ENCODE data around the gene ZYG11B.
"Not testable (repeated sequence)": the region's sequence is repeated elsewhere in the genome, so short reads cannot be mapped to it uniquely, and the experiment has no call there.

The ZYG11B gene

DNA sequence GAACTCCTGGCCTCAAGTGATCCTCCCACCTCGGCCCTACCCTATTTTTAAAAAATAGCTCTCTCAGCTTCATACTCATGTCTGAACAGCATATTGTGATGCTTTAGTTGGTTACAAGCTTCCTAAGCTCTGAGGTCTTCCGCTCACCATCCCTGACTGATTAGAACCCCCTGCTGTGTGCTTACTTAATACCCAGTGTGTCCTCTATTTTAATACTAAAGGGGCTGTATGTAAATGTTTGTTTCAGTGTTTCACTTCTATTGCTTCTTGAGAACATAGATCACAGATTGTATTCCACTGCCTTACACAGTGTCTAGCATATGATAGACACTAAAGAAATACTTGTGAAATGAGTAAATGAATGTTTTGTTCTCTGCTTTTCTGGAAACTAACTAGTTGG is 29.8 kb downstream of the ZYG11B start:
- no peak for DNase-seq (ENCODE audit: low spot score)

DNA sequence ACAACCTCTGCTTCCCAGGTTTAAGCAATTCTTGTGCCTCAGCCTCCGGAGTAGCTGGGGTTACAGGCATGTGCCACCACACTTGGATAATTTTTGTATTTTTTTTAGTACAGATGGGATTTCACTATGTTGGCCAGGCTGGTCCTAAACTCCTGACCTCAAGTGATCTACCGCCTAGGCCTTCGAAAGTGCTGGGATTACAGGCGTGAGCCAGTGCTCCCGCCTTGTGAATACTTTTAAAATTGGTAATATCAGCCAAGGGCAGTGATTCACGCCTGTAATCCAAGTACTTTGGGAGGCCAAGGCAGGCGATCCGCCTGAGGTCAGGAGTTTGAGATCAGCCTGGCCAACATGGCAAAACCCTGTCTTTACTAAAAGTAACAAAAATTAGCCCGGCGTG is 33.7 kb downstream of the ZYG11B start:
- DNase-seq (ENCODE audit: low spot score) = no peak

DNA sequence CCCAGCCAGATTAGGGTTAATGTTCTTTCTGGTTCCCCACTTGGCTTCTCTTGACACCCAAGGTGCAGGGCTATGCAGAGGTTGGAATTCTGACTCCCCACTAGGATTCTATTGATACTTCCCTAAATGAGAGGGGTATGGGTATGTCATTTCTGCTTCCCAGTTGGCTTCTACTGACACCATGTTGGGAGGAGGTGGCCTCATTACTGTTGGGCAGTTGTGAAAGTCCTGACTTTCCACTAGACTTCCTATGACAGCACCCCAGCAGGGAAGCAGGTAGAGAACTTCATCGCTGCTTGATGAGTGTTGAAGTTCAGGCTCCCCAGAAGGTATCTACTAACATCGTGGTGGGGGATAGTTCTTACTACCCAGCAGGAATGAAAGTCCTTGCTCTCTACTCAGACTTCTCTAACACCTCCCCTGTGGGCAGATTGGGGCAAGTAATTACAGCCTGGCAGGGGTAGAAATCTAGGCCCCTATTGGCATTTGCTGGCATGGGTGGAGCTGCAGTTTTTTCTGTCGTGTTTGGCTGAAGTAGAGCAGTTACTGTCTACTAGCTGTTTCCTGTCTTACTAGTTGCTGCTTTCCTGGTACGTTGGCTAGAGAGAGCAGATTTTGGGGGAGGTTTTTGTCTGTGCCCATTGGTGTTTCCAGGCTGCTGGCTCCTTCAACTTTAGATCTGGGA is 41.5 kb downstream of the ZYG11B start:
- DNase-seq (ENCODE audit: low spot score) = no peak

DNA sequence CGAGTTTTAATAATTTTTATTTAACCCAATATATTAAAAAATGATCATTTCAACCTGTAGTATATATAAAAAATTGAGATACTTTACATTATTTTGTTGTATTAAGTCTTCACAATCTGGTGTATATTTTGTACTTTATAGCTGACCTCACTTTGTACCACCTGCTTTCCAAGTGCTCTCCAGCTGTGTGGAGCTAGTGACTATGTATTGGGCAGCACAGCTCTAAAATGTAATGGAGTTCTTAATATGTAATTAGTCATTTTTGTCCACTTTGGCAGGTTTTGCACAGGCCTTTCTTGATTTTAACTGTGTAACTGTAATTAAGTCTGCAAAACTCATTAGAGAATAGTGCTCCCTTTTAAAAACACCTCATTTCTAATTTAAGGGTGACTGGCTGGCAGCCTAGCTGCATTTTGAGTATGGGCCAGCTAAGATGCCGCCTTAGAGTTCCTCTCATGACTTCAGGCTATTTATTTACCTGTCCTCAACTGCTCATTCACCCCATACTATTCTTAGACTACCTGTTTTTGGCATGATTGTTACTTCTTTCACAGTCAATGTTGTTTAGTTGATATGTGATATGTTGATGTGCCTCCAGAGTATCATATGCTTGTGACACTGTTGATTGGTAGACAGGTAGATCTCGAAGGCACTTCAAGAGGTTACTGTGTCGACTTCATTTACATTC is 43.2 kb downstream of the ZYG11B start:
- no peak for DNase-seq (ENCODE audit: low spot score)

DNA sequence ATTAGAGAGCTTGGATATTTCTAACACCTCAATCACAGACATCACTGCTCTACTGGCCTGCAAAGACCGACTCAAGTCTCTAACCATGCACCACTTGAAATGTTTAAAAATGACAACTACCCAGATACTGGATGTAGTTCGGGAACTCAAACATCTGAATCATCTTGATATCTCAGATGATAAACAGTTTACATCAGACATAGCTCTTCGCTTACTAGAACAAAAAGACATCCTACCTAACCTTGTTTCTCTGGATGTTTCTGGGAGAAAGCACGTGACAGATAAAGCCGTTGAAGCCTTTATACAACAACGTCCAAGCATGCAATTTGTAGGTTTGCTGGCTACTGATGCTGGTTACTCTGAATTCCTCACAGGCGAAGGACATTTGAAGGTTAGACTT is 45.1 kb downstream of the ZYG11B start:
- no peak for DNase-seq (ENCODE audit: low spot score)

DNA sequence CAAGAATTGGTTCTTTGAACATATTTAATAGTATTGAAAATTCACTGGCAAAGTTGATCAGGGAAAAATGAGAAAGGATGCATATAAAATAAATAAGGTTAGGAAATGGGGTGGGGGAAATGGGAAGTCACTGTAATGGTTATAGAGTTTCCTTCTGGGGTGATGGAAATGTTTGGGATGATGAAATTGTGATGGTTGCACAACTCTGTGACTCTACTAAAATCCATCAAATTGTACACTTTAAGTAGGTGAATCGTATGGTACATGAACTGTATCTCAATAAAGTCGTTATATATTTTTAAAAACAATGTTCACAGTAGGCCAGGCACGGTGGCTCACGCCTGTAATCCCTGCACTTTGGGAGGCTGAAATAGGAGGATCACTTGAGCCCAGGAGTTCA is 59.9 kb downstream of the ZYG11B start:
- no peak for DNase-seq (ENCODE audit: low spot score)

DNA sequence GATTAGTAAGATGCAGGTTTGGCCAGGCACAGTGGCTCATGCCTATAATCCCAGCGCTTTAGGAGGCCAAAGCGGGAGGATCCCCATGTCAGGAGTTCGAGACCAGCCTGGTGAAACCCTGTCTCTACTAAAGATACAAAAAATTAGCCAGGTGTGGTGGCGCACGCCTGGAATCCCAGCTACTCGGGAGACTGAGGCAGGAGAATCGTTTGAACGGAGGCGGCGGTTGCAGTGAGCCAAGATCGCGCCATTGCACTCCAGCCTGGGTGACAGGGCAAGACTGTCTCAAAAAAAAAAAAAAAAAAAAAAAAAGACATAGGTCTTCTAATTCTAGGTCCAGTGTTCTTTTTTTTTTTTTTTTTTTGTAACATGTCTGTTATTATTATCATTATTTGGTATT is 64.2 kb downstream of the ZYG11B start:
- DNase-seq (ENCODE audit: low spot score) = not testable (repeated sequence)

DNA sequence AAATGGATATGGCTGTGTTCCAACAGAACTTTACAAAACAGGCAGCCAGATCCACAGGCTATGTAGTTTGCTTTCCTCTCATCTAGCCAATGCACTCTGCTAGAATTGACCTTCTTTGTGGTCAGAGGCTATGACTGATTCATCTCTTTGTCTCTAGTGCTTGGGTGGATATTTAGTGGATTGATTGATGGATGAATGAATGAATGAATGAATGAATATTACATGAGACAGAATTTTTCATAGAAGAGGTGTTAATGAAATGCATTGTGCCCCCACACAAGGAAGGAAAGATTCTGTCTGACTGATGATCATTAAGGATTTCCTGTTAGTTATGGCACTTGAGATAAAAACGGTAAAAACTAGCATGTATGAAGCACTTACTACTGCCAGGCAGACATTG is 65.8 kb downstream of the ZYG11B start:
- DNase-seq (ENCODE audit: low spot score) = no peak

DNA sequence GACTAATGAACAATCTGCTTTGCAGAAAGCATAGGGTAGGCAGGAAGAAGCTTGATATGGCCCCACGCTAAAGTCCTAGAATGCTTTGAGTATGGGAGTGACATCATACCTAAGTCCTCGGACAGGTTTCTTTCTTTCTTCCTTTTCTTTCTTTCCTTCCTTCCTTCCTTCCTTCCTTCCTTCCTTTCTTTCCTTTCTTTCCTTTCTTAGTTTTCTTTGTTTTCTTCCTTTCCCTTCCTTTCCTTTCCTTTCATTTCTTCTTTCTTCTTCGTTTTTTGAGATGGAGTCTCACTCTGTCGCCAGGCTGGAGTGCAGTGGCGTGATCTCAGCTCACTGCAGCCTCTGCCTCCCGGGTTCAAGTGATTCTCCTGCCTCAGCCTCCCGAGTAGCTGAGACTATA is 67.5 kb downstream of the ZYG11B start:
- DNase-seq (ENCODE audit: low spot score) = not testable (repeated sequence)

DNA sequence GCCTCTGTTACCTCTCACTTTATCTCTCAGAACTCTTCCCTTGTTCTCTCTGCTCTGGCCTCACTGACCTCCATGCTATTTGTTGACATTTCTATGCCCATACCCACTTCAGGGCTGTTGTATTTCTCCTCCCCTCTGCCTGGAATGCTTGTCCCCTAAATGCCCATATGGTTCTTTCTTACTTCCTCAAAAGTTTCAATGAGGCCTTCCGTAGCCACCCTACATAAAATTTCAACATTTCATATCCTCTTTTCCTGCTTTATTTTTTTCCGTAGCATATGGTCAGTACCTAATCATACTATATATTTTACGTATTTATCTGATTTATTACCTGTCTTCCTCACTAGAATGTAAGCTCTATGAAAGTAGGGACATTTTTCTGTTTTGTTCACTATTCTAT is 69.2 kb downstream of the ZYG11B start:
- DNase-seq (ENCODE audit: low spot score) = no peak

DNA sequence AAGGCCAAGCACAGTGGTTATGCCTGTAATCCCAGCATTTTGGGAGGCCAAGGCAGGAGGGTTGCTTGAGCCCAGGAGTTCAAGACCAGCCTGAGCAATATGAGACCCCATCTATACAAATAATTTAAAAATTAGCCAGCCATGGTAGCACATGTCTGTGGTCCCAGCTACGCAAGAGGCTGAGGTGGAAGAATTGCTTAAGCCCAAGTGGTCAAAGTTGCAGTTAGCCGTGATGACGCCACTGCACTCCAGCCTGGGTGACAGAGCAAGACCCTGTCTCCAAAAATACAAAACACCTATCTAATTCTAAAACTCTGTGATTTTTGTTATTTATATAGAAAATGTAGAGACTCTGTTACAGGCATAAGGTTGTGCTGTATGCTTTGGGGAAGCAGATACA is 72.1 kb downstream of the ZYG11B start:
- DNase-seq (ENCODE audit: low spot score) = no peak

DNA sequence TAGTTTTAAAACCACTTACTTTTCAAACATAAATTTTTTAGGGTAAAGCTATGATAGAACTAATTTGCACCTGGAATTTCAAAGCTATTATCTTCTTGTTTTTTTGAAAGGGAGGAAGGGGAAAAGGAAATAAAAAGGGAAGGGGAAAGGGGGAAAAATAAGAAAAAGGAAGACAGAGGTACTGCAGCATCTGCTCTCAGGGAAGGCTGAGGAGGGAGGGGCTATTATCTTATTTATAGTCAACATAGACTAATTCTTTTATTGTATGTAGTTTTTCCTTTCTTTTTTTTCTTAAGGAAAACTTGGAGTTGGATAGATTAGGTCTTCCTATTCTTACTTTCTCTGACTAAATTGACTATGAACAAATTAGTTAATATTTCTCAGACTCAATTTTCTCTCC is 74.8 kb downstream of the ZYG11B start:
- DNase-seq (ENCODE audit: low spot score) = no peak

DNA sequence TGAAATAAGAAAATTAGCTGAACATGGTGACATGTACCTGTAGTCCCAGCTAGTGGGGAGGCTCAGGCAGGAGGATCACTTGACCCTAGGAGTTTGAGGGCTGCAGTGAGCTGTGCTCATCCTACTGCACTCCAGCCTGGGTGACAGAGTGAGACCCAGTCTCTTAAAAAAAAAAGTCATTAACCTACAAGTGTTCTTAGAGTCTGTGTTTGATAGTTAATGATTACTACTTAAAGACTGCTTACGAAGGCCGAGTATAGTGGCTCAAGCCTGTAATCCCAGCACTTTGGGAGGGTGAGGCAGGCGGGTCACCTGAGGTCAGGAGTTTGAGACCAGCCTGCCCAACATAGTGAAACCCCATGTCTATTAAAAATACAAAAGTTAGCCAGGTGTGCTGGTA is 77.8 kb downstream of the ZYG11B start:
- DNase-seq (ENCODE audit: low spot score) = not testable (repeated sequence)

DNA sequence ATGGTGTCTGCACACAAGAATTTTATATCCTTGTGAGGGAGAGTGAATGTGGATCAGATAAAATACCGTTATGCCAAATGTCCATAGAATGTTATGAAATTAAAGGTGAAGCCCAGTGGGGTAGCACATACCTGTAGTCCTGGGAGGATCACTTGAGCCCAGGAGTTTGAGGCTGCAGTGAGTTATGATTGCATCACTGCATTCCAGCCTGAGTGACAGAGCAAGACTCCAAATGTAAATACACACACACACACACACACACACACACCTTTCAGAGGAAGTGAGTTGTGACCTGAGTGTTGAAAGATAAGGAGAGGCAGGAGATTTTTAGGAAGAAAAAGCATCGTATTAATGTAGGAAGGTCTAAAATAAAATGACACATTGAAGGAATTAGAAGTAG is 88.2 kb downstream of the ZYG11B start:
- no peak for DNase-seq (ENCODE audit: low spot score)

DNA sequence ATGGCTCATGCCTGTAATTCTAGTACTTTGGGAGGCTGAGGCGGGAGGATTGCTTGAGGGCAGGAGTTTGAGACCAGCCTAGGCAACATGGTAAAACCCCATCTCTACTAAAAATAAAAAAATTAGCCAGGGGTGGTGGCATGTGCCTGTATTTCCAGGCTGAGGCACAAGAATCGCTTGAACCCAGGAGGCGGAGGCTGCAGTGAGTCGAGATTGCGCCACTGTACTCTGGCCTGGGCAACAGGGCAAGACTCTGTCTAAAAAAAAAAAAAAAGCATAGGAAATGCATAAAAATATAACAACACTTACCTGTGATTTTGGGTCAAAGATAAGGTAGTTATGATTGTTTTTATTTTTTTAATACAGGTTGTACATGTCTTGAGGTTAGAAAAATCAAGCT is 94.6 kb downstream of the ZYG11B start:
- not testable (repeated sequence) for DNase-seq (ENCODE audit: low spot score)

DNA sequence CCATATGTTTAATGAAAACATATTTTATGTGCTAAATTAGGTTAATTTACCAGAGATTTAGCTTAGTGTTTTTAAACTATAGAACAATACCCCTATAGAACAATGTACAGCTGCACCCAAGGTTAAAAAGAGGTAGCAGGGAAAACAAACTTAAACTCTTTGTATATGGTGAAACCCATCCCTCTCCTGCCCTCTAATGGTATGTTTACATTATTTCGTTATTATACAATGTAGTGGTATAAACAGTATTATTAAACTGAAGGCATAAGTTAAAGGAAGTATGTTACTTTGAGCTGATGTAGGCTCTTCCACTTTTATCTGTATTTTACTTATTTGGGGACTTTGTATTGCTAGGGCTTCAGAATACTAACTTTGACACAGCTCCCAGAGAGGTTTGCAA is 99.6 kb downstream of the ZYG11B start:
- DNase-seq (ENCODE audit: low spot score) = no peak

DNA sequence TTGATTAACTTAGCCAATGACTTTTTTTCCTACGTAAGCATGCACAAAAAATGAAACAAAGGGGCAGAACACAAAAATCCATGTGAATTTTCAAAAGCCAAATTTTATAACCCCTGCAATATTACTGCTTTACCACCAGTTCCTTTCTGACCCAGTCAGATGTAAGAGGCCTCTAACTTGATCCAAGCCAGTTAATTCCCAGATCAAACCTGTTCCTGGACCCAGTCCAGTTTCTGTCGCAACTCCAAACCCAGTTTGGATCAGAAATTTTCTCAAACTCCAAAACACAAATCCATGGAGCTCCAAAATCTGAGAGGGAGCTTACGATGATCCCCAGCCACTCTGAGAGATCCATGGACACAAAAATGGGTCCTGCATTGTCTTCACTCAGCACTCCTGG is 108.5 kb downstream of the ZYG11B start:
- no peak for DNase-seq (ENCODE audit: low spot score)

DNA sequence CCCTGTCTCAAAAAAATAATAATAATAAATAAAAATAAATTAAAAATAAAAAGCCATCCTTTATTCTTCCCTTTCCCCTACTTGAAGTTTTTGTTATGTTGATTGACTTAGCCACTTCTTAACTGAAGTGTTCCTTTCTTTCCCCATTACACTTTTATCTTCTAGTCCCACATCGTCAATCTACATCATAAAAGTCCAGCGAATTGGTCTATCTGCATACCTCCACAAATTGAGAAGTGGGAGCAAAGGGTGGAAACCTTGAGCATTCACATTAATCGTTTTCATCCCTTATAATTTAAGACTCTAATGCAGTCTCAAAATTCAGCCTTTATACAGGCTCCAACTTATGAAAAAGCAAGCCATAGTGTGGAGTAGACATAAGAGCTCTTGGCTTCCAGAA is 109.8 kb downstream of the ZYG11B start:
- DNase-seq (ENCODE audit: low spot score) = no peak

DNA sequence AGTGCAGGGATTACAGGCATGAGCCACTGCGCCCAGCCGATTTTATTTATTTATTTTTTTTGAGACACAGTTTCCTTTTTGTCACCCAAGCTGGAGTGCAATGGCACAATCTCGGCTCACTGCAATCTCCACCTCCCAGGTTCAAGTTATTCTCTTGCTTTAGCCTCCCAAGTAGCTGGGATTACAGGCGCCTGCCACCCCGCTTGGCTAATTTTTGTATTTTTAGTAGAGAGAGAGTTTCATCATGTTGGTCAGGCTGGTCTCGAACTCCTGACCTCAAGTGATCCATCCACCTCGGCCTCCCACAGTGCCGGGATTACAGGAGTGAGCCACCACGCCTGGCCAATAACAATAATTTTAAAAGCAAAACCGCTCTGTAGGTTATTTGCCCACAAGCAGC is 112.9 kb downstream of the ZYG11B start:
- DNase-seq (ENCODE audit: low spot score) = not testable (repeated sequence)

DNA sequence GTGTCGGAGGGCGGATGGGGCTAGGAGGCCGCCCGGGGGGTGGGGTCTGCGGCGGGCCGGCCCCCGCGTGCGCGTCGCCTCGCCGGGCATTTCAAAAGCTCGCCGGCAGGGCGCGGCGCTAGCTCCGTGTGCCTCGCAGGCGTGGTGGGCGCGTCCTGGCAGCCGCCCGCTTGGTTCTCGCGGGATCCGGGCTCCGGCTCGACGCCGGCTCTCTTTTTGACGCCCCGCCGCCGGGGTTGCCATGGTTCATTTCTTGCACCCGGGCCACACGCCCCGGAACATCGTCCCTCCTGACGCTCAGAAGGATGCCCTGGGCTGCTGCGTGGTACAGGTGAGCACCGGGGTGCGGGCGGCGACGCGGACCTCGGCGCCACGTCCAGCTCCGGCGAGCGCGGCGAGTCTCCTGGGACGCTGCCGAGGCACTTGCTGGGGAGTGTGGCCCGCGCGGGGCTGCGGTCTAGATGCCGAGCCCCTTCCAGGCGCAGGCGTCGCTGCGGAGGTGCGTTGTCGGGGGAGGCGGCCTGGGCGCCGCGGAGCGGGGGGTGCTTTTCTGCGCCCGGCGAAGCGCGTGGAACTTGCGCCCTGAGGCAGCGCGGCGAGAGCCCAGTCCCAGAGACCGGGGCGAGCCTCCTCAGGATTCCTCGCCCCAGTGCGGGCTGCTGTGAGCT is 116.5 kb downstream of the ZYG11B start, which contains the start of gene ZYG11A:
Gene ZYG11A (plus strand): TSS at position 118 of the 668 bp plus-strand sequence. CDS start 124 bp downstream, at position 242.
- no peak for DNase-seq (ENCODE audit: low spot score)

DNA sequence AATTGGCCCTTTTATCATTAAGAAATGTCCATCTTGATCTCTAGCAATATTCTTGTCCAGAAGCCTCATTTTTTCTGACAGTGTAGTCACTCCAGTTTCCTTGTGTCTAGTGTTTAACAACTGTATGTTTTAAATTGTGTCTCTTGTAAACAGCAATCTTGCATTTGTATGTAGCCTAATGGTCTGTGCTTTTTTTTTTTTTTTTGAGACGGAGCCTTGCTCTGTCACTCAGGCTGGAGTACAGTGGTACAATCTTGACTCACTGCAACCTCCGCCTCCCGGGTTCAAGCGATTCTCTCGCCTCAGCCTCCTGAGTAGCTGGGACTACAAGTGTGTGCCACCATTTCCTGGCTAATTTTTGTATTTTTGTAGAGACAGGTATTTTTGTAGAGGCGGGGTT is 118.9 kb downstream of the ZYG11B start:
- not testable (repeated sequence) for DNase-seq (ENCODE audit: low spot score)

DNA sequence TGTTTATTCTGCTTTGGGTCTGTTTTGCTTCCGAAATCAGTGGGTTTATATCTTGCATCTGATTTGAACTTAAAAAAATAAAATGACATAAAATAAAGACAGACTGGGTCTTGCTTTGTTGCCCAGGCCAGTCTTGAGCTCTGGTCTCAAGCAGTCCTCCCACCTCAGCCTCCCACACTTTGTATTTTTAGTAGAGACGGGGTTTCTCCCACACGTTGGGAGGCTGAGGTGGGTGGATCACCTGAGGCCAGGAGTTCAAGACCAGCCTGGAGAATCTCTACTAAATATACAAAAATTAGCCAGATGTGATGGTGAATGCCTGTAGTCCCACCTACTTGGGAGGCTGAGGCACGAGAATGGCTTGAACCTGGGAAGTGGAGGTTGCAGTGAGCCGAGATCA is 122.2 kb downstream of the ZYG11B start:
- no peak for DNase-seq (ENCODE audit: low spot score)

DNA sequence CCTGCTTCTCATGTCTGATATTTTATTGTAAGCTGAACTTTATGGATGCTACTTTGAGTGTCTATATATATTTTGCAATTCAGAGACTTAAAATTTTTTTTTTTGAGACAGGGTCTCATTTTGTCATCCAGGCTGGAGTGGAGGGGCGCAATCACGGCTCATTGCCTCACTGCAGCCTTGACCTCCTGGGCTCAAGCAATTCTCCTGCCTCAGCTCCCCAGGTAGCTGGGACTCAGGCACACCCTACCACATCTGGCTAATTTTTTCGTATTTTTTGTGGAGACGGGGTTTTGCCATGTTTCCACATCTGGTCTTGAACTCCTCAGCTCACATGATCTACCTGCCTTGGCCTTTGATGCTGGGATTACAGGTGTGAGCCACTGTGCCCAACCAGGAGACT is 124.7 kb downstream of the ZYG11B start:
- DNase-seq (ENCODE audit: low spot score) = no peak

Data from LoVo (cell line).